Measurements from ENCODE around the gene PUSL1. TPM values are rescaled to one million over a fixed set of nuclear protein-coding genes. Genes with fewer than 3 reads are reported as not detected.
A peak's percentile ranks its signal among the peaks of the same experiment; 100 is the strongest.

The PUSL1 gene
- total RNA-seq, 1 experiment from 2014 or later, result 22.7 TPM

DNA sequence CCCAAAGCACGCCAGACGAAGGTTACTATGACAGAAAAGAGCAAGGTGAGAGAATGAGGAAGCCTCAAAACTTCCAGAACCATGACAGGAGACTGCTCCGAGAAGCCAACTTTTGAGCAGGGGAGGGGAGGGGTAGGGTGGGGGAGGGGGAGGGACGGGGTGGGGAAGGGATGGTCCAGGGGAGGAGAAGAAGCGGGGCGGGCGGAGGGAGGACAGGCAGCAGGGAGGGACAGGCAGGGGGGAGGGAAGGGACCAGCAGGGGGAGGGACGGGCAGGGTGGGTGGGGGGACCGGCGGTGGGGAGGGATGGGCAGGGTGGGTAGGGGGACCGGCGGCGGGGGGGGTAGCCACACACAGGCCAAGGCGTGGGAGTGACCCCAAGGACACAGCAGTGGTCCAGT is 14.0 kb downstream of the PUSL1 start:
- DNase-seq, result no peak
- BruUV-seq (replicated peaks), result no TSS peak
- CTCF ChIA-PET, result no interaction called here
- Mint-ChIP-seq H3K4me3 (ENCODE audit: low read depth, unreplicated experiment) (peak overlapping the region; percentile 84), H3K4me1 (ENCODE audit: low read depth, unreplicated experiment) (peaks cover 27% of the 10 kb centered on the region), H3K27me3 (ENCODE audit: unreplicated experiment) (no peaks in the 10 kb centered on the region), H3K27ac (ENCODE audit: unreplicated experiment) (no peak overlapping the region), H3K9me3 (ENCODE audit: low read depth, unreplicated experiment) (no peaks in the 10 kb centered on the region), H3K36me3 (ENCODE audit: insufficient read depth, unreplicated experiment) (peaks cover 77% of the 10 kb centered on the region)
- intact Hi-C loops (cut with micrococcal nuclease; ENCODE audit: unreplicated experiment), result no loop called here
- TF ChIP-seq, protein P1, sequence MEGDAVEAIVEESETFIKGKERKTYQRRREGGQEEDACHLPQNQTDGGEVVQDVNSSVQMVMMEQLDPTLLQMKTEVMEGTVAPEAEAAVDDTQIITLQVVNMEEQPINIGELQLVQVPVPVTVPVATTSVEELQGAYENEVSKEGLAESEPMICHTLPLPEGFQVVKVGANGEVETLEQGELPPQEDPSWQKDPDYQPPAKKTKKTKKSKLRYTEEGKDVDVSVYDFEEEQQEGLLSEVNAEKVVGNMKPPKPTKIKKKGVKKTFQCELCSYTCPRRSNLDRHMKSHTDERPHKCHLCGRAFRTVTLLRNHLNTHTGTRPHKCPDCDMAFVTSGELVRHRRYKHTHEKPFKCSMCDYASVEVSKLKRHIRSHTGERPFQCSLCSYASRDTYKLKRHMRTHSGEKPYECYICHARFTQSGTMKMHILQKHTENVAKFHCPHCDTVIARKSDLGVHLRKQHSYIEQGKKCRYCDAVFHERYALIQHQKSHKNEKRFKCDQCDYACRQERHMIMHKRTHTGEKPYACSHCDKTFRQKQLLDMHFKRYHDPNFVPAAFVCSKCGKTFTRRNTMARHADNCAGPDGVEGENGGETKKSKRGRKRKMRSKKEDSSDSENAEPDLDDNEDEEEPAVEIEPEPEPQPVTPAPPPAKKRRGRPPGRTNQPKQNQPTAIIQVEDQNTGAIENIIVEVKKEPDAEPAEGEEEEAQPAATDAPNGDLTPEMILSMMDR (IDR thresholded peaks at IDR 0.05; ENCODE audit: unreplicated experiment), result no peak

DNA sequence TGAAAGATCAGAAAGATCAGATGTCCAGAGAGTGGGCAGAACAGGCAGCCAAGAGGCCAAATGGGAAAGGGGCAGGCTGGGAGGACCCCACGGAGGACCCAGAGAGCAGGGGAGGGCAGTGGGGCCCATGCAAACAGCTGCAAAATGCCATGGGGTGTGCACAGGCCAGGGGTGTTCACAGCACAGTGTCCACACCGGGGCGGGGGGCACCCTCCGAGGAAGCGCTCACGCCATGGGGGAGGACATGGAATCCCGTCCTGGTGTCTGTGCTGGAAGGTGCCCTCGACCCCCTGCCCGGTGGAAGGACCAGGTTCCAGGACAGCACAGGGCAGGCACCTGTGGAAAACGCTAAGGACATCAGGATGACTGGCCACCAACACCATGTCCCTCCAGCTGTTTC is 14.6 kb downstream of the PUSL1 start:
- H3K27ac Mint-ChIP-seq (ENCODE audit: unreplicated experiment), result peak overlapping the region; percentile 87
- DNase-seq, result no peak
- BruUV-seq (replicated peaks), result no TSS peak
- intact Hi-C loops (cut with micrococcal nuclease; ENCODE audit: unreplicated experiment), result no loop called here
- peaks cover 77% of the 10 kb centered on the region for H3K36me3 Mint-ChIP-seq (ENCODE audit: insufficient read depth, unreplicated experiment)
- H3K4me3 Mint-ChIP-seq (ENCODE audit: low read depth, unreplicated experiment), result peak overlapping the region; percentile 84
- H3K27me3 Mint-ChIP-seq (ENCODE audit: unreplicated experiment), result no peaks in the 10 kb centered on the region
- peaks cover 27% of the 10 kb centered on the region for H3K4me1 Mint-ChIP-seq (ENCODE audit: low read depth, unreplicated experiment)
- CTCF ChIA-PET, result no interaction called here
- H3K9me3 Mint-ChIP-seq (ENCODE audit: low read depth, unreplicated experiment), result no peaks in the 10 kb centered on the region
- TF ChIP-seq, protein P1 (IDR thresholded peaks at IDR 0.05; ENCODE audit: unreplicated experiment), result no peak

DNA sequence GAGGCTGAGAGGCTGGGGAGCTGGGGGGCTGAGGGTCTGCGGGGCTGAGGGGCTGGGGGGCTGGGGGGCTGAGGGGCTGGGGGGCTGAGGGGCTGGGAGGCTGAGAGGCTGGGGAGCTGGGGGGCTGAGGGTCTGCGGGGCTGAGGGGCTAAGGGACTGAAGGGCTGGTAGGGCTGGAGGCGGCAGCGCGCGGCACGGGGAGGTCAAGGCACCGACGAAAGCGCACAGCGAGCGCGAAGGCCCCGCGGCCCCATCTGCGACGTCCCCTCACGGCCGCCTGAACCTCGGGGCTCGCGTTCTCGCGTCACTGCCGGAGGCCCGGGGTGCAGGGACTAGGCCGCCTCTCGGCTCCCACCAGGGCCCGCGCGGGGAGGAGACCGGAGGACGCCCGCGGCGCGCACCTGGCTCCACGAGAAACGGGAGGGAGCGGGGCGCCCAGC is 15.7 kb downstream of the PUSL1 start:
- peaks cover 78% of the 10 kb centered on the region for H3K36me3 Mint-ChIP-seq (ENCODE audit: insufficient read depth, unreplicated experiment)
- H3K4me1 Mint-ChIP-seq (ENCODE audit: low read depth, unreplicated experiment), result peaks cover 25% of the 10 kb centered on the region
- CTCF ChIA-PET, result no interaction called here
- DNase-seq, result no peak
- H3K9me3 Mint-ChIP-seq (ENCODE audit: low read depth, unreplicated experiment), result no peaks in the 10 kb centered on the region
- TF ChIP-seq, protein P1 (IDR thresholded peaks at IDR 0.05; ENCODE audit: unreplicated experiment), result no peak
- peak overlapping the region; percentile 84 for H3K4me3 Mint-ChIP-seq (ENCODE audit: low read depth, unreplicated experiment)
- H3K27ac Mint-ChIP-seq (ENCODE audit: unreplicated experiment), result peak overlapping the region; percentile 87
- no TSS peak for BruUV-seq (replicated peaks)
- intact Hi-C loops (cut with micrococcal nuclease; ENCODE audit: unreplicated experiment), result no loop called here
- no peaks in the 10 kb centered on the region for H3K27me3 Mint-ChIP-seq (ENCODE audit: unreplicated experiment)

DNA sequence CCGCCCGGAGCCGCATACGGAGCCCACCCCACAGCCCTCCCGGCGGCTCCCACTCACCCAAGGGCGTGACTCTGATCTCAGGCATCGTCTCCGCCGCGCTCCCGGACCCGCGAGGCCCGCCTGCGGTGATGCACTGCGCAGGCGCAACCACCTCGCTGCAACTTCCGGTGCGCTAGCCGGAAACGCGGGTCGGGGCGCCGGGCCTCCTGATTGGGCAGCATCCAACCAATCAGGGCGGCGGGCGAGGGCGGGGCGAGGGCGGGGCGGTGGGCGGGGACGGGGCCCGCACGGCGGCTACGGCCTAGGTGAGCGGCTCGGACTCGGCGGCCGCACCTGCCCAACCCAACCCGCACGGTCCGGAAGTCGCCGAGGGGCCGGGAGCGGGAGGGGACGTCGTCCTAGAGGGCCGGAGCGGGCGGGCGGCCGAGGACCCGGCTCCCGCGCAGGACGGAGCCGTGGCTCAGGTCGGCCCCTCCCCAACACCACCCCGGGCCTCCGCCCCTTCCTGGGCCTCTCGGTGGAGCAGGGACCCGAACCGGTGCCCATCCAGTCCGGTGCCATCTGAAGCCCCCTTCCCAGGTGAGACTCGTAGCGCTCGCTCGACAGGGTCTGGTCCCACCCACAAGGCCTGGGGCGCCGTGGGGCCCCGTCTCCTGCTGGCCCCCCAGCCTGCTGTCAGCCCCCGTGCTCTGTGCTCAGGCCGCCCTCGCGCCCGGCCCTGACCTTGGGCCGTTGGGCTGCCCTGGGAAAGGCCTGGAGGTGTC is 16.3 kb downstream of the PUSL1 start, which contains the start of the genes CPTP and INTS11:
CPTP (plus strand) TSS at position 279 of the 764 bp plus-strand sequence. CDS start 2,109 bp downstream, outside the sequence.
INTS11 (minus strand) TSS at position 137 of the 764 bp plus-strand sequence; CDS start at position 85, 52 bp downstream.
- intact Hi-C loops (cut with micrococcal nuclease; ENCODE audit: unreplicated experiment), result no loop called here
- BruUV-seq (replicated peaks), result TSS peak; percentile 60
- TF ChIP-seq, protein P1 (IDR thresholded peaks at IDR 0.05; ENCODE audit: unreplicated experiment), result no peak
- CTCF ChIA-PET, result no interaction called here
- Mint-ChIP-seq H3K9me3 (ENCODE audit: low read depth, unreplicated experiment) (no peaks in the 10 kb centered on the region), H3K27me3 (ENCODE audit: unreplicated experiment) (no peaks in the 10 kb centered on the region), H3K27ac (ENCODE audit: unreplicated experiment) (peak within 1 kb of the TSS; percentile 87), H3K4me3 (ENCODE audit: low read depth, unreplicated experiment) (peak within 1 kb of the TSS; percentile 84), H3K4me1 (ENCODE audit: low read depth, unreplicated experiment) (peaks cover 19% of the 10 kb centered on the region), H3K36me3 (ENCODE audit: insufficient read depth, unreplicated experiment) (peaks cover 80% of the 10 kb centered on the region)
- DNase-seq, result peak; percentile 91

Data from Calu3 (cell line).